Uterus (tissue), 4 donors: ENCODE measurements around the gene TRIM4. TPM values are rescaled to one million over a fixed set of nuclear protein-coding genes. Genes with fewer than 3 reads are reported as not detected.
"Not testable (repeated sequence)": the region's sequence is repeated elsewhere in the genome, so short reads cannot be mapped to it uniquely, and the experiment has no call there.

ENCODE experiments used
- DNase-seq, 2 donors: peaks; one replicate each; pipeline ENCODE4 v3.0.0-alpha.2; 2019 to 2020
- H3K27ac ChIP-seq, 2 donors: fragments of 200-600 bp; sonication (generic); 1 replicate in 1 of 2; 2 replicates in 1 of 2; pipeline ENCODE4 v1.5.1; 2016 to 2018
- H3K27me3 ChIP-seq, 2 donors: fragments of 200-600 bp; sonication (generic); one replicate each; pipeline ENCODE4 v1.5.1; 2018 to 2019; ENCODE audit warnings: control low read depth in 1 of 2
- H3K36me3 ChIP-seq, 2 donors: fragments of 200-600 bp; sonication (generic); one replicate each; pipeline ENCODE4 v1.5.1; 2019; ENCODE audit warnings: control low read depth in 1 of 2
- H3K4me1 ChIP-seq, 2 donors: fragments of 200-600 bp; sonication (generic); one replicate each; pipeline ENCODE4 v1.5.1; 2018 to 2019; ENCODE audit warnings: control low read depth in 1 of 2
- H3K4me3 ChIP-seq, 2 donors: fragments of 200-600 bp; sonication (generic); 1 replicate in 1 of 2; 2 replicates in 1 of 2; pipeline ENCODE4 v1.5.1; 2018 to 2019; ENCODE audit warnings: mild to moderate bottlenecking in 1 of 2
- H3K9me3 ChIP-seq, 2 donors: fragments of 200-600 bp; sonication (generic); one replicate each; pipeline ENCODE4 v1.5.1; 2019; ENCODE audit warnings: control low read depth in 1 of 2
- CTCF ChIP-seq, 4 experiments: fragments of 200-600 bp in 2 of 4; fragments of 450-650 bp in 2 of 4; sonication (generic) in 2 of 4; IDR thresholded peaks; one replicate each; pipeline ENCODE4 v1.5.1; 2016 to 2019; ENCODE audit warnings: antibody characterized with exemption in 4 of 4, mild to moderate bottlenecking in 2 of 4, moderate library complexity in 1 of 4
- POLR2A ChIP-seq, 2 donors: fragments of 450-650 bp; IDR thresholded peaks; one replicate each; pipeline ENCODE4 v1.6.1; 2016; ENCODE audit warnings: antibody characterized with exemption in 2 of 2, mild to moderate bottlenecking in 1 of 2, moderate library complexity in 1 of 2
- intact Hi-C: fragments of 100-400 bp; cut with DNase I; formaldehyde crosslinking; loops from one replicate; pipeline ENCODE4 v1.15.1; 2023; ENCODE audit warnings: low total_unique reads
- total RNA-seq, 4 donors: library from RNA; depleted of rRNA in 3 of 4; stranded (reverse); fragments of >200 nt in 3 of 4; gene quantifications; one replicate each; pipeline versions ENCODE4 v1.1.0 to v1.2.4, GENCODE V29; 2014 to 2023
- donor health status: DM: yes; HTN: yes; CAD: no.

Gene TRIM4
- total RNA-seq, 4 donors from 2014 or later = 22.6 to 51.7 (median 44.3) TPM

- Histone ChIP-seq H3K4me3 (no peak overlapping the region), H3K27ac (no peak overlapping the region), H3K9me3 (no peaks in the 10 kb centered on the region), H3K27me3 (no peaks in the 10 kb centered on the region), H3K36me3 (no peaks in the 10 kb centered on the region), H3K4me1 (no peaks in the 10 kb centered on the region)
- no peak for DNase-seq
- intact Hi-C loops = no loop called here
- no peak for TF ChIP-seq POLR2A (IDR thresholded peaks at IDR 0.05)
- peak in 1 of 4 experiments; percentile 21 for TF ChIP-seq CTCF (IDR thresholded peaks at IDR 0.05)
Observed at GRCh38 chr7:99949645-99950228, 30.4 kb upstream of the TRIM4 start.

- Histone ChIP-seq H3K4me1 (no peaks in the 10 kb centered on the region), H3K4me3 (no peak overlapping the region), H3K27me3 (no peaks in the 10 kb centered on the region), H3K9me3 (no peaks in the 10 kb centered on the region), H3K36me3 (no peaks in the 10 kb centered on the region), H3K27ac (no peak overlapping the region)
- TF ChIP-seq CTCF (IDR thresholded peaks at IDR 0.05) (no peak), POLR2A (IDR thresholded peaks at IDR 0.05) (no peak)
- intact Hi-C loops = no loop called here
- no peak for DNase-seq
Observed at GRCh38 chr7:99947608-99948007, 28.3 kb upstream of the TRIM4 start.

- H3K4me3 ChIP-seq = no peak overlapping the region
- H3K4me1 ChIP-seq = no peaks in the 10 kb centered on the region
- H3K9me3 ChIP-seq = no peaks in the 10 kb centered on the region
- no peaks in the 10 kb centered on the region for H3K36me3 ChIP-seq
- no peak for DNase-seq
- intact Hi-C loops = no loop called here
- H3K27me3 ChIP-seq = no peaks in the 10 kb centered on the region
- TF ChIP-seq CTCF (IDR thresholded peaks at IDR 0.05) = no peak
- TF ChIP-seq POLR2A (IDR thresholded peaks at IDR 0.05) = no peak
- H3K27ac ChIP-seq = no peak overlapping the region
Observed at GRCh38 chr7:99944497-99945070, 25.3 kb upstream of the TRIM4 start.

GRCh38 chr7:99943641-99944496 is 24.5 kb upstream of the TRIM4 start:
- Histone ChIP-seq H3K9me3 (peaks cover 0 to 2% of the 10 kb centered on the region in 2 donors), H3K36me3 (no peaks in the 10 kb centered on the region), H3K27me3 (no peaks in the 10 kb centered on the region), H3K4me1 (no peaks in the 10 kb centered on the region), H3K4me3 (no peak overlapping the region), H3K27ac (no peak overlapping the region)
- no peak for DNase-seq
- TF ChIP-seq POLR2A (IDR thresholded peaks at IDR 0.05) (no peak), CTCF (IDR thresholded peaks at IDR 0.05) (no peak)
- intact Hi-C loops = no loop called here

- H3K27ac ChIP-seq = no peak overlapping the region
- H3K4me3 ChIP-seq = no peak overlapping the region
- no peak for TF ChIP-seq CTCF (IDR thresholded peaks at IDR 0.05)
- TF ChIP-seq POLR2A (IDR thresholded peaks at IDR 0.05) = no peak
- intact Hi-C loops = no loop called here
- H3K9me3 ChIP-seq = peaks cover 0 to 8% of the 10 kb centered on the region in 2 donors
- no peak for DNase-seq
- H3K36me3 ChIP-seq = no peaks in the 10 kb centered on the region
- no peaks in the 10 kb centered on the region for H3K27me3 ChIP-seq
- H3K4me1 ChIP-seq = no peaks in the 10 kb centered on the region
Observed at GRCh38 chr7:99938296-99938695, 19.0 kb upstream of the TRIM4 start.

GRCh38 chr7:99935009-99935408 is 15.7 kb upstream of the TRIM4 start:
- H3K4me3 ChIP-seq, DNase-seq, intact Hi-C loops, H3K27ac ChIP-seq, H3K4me1 ChIP-seq, H3K9me3 ChIP-seq, H3K27me3 ChIP-seq, H3K36me3 ChIP-seq: not testable (repeated sequence)
